LNCaP clone FGC (cell line): ENCODE results near the gene PKN1.

Experiments used
- DNase-seq: peaks from one replicate; pipeline ENCODE4 v3.0.0-alpha.2; 2011; ENCODE audit warnings: low read depth
- H3K4me3 ChIP-seq: 2 replicates; pipeline ENCODE4 v1.5.1; 2011; ENCODE audit warnings: mild to moderate bottlenecking, low read depth, low read length, control low read depth
- TF ChIP-seq, protein P1 (sequence below): IDR thresholded peaks from 2 replicates; pipeline ENCODE4 v1.5.1; 2012; ENCODE audit warnings: mild to moderate bottlenecking; ENCODE audit not compliant: control insufficient read depth, insufficient read depth; ENCODE audit errors: extremely low read depth

PKN1 gene

GRCh38 chr19:14511229-14511593, 78.1 kb downstream of the PKN1 start:
- TF ChIP-seq, protein P1, sequence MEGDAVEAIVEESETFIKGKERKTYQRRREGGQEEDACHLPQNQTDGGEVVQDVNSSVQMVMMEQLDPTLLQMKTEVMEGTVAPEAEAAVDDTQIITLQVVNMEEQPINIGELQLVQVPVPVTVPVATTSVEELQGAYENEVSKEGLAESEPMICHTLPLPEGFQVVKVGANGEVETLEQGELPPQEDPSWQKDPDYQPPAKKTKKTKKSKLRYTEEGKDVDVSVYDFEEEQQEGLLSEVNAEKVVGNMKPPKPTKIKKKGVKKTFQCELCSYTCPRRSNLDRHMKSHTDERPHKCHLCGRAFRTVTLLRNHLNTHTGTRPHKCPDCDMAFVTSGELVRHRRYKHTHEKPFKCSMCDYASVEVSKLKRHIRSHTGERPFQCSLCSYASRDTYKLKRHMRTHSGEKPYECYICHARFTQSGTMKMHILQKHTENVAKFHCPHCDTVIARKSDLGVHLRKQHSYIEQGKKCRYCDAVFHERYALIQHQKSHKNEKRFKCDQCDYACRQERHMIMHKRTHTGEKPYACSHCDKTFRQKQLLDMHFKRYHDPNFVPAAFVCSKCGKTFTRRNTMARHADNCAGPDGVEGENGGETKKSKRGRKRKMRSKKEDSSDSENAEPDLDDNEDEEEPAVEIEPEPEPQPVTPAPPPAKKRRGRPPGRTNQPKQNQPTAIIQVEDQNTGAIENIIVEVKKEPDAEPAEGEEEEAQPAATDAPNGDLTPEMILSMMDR: no peak
- no peak for DNase-seq
- H3K4me3 ChIP-seq: no peak overlapping the region

GRCh38 chr19:14512406-14512961, 79.4 kb downstream of the PKN1 start:
- TF ChIP-seq, protein P1: no peak

GRCh38 chr19:14514215-14514863, 81.2 kb downstream of the PKN1 start:
- H3K4me3 ChIP-seq: no peak overlapping the region
- DNase-seq: no peak
- TF ChIP-seq, protein P1: no peak

More at GRCh38 chr19:14512406-14512961, 79.4 kb downstream of the PKN1 start:
- DNase-seq: no peak
- H3K4me3 ChIP-seq: no peak overlapping the region

GRCh38 chr19:14515501-14516047, 82.5 kb downstream of the PKN1 start:
- TF ChIP-seq, protein P1: no peak
- no peak overlapping the region for H3K4me3 ChIP-seq
- no peak for DNase-seq

DNA sequence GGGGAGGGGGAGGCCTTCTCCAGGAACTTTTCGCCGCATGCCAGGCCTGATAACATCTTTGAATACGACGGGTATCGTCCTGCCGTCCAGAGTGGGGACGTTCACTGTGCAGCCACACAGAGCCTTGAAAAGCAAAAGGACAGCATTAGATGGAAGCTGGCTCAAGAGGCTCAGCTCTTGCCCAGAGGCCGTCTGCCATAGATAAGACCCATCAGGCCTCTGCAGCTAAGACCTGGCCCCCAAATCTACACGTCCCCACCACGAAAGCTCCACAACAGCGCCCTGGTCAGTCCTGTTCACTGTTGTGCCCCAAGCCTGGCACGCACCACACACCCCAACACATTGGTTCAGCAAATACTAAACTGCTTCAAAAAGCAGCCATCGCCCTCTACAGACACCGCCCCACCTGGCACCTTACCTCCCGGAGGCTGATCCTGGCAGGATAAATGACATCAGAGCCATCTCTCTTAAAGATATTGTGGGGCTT, 83.0 kb downstream of the PKN1 start:
- DNase-seq: no peak
- TF ChIP-seq, protein P1: no peak
- H3K4me3 ChIP-seq: peak overlapping the region; percentile 89

DNA sequence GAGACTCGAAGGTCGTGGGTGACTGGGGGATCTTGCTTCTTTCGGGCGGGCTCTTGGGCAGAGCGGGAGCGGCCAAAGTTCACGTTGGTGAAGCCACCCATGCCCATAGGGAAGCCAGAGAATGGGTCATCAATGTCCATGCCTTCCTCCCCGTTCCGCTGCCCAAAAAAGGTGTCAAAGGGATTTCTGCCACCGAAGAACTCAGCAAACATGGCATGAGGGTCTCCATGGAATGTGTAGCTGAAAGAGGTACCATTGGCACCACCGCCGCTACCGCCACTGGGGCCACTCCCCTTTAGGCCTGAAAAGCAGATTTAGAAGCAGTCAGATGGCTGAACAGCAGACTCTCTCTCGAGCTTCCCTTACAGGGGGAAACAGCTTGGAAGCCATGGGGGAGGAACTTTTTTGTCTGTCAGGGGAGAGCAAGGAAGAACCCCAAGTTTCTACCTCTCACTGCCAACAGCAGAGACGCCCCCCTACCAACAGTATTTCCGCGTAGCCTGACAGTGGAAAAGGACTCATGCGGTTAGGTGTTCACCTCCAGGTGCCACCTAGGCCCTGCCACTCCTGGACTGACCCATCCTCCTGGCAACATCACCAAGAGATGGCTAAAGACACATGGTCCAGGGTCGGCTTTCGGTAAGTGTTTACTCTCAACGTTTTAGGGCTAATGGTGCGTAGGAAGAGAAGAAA, 83.8 kb downstream of the PKN1 start:
- TF ChIP-seq, protein P1: no peak
- DNase-seq: no peak
- H3K4me3 ChIP-seq: peak overlapping the region; percentile 89
